A673 (cell line): ENCODE results near the gene KAZN.

Experiments used
- EZH2 ChIP-seq: fragments of 200-600 bp; sonication (generic); IDR thresholded peaks from 2 replicates; pipeline ENCODE4 v1.6.1; 2017; ENCODE audit warnings: borderline replicate concordance, low read depth, mild to moderate bottlenecking, mixed read lengths, antibody characterized with exemption, low read length; ENCODE audit not compliant: poor library complexity, severe bottlenecking
- TF ChIP-seq, protein P1 (sequence below): fragments of 300-800, 200-600 bp; sonication (generic); conservative IDR thresholded peaks from 2 replicates; pipeline ENCODE4 v1.5.1; 2017; ENCODE audit warnings: low read depth, mild to moderate bottlenecking, antibody characterized with exemption, low read length, moderate library complexity, mixed read lengths

DNA sequence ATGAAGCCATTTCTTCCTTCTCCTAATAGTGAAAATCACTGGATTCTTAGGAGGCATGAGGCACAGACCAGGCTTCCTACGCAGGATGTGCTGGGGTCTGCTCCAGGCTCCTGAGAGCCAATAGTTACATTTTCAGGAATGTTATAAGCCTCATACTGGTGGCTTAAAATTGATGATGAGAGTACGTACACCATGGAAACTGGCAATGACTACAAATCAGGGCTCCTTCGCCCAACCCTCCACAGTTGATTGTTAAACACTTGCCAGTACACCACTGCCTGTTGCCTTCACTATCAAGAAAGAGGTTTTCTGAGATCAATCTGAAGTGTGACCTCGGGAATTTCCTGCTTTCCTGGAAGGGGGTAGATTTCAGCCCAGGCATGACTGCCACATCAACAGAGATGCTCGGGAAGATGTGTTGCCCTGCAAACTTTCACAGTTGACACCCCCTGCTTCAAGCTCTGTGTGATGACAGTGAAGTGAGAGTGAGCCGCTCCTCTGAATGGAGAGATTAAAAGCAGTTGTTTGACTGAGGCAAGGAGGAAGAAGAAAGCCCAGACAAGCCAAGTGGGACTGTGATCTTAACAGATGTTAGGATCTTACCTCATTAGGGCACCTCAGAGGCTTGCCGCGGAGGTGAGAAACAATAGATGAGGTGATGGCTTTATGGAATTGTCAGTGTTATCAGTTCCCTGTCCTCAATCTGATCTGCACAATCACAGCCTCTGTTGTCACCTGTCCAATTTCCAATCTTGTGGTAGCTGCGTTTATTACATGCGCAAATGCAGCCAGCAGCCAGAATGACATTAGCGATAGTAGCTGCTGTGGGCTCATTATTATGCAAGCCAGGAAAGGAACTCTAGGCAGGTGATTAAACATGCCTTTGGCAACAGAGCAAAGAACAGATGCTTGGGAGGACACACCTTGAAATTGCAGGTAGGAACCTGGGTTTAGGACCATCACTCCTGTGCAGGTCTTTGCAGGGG lies 277.3 kb downstream of the KAZN start:
- TF ChIP-seq, protein P1, sequence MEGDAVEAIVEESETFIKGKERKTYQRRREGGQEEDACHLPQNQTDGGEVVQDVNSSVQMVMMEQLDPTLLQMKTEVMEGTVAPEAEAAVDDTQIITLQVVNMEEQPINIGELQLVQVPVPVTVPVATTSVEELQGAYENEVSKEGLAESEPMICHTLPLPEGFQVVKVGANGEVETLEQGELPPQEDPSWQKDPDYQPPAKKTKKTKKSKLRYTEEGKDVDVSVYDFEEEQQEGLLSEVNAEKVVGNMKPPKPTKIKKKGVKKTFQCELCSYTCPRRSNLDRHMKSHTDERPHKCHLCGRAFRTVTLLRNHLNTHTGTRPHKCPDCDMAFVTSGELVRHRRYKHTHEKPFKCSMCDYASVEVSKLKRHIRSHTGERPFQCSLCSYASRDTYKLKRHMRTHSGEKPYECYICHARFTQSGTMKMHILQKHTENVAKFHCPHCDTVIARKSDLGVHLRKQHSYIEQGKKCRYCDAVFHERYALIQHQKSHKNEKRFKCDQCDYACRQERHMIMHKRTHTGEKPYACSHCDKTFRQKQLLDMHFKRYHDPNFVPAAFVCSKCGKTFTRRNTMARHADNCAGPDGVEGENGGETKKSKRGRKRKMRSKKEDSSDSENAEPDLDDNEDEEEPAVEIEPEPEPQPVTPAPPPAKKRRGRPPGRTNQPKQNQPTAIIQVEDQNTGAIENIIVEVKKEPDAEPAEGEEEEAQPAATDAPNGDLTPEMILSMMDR, result no peak
- TF ChIP-seq EZH2, result no peak
